ENCODE measurements around the gene PACC1. TPM values are rescaled to one million over a fixed set of nuclear protein-coding genes. Genes with fewer than 3 reads are reported as not detected.
A peak's percentile ranks its signal among the peaks of the same experiment; 100 is the strongest.

PACC1 gene
- total RNA-seq, 2 donors from 2014 or later, result 3.2 to 4.1 TPM

GRCh38 chr1:212379366-212379765, 35.3 kb downstream of the PACC1 start:
- H3K36me3 ChIP-seq, result peaks cover 10% of the 10 kb centered on the region
- no peak for DNase-seq (ENCODE audit: low spot score)
- H3K9me3 ChIP-seq, result no peaks in the 10 kb centered on the region
- TF ChIP-seq CTCF (IDR thresholded peaks at IDR 0.05), result no peak
- ATAC-seq (ENCODE audit: insufficient number of reproducible peaks, low FRiP score, low read depth), result no peak
- no peaks in the 10 kb centered on the region for H3K27me3 ChIP-seq (replicated peaks; ENCODE audit: insufficient read depth)
- H3K27ac ChIP-seq, result no peak overlapping the region
- H3K4me1 ChIP-seq (ENCODE audit: control insufficient read depth in 1 of 2, low read depth in 2 of 2), result no peaks in the 10 kb centered on the region
- no peak overlapping the region for H3K4me3 ChIP-seq

DNA sequence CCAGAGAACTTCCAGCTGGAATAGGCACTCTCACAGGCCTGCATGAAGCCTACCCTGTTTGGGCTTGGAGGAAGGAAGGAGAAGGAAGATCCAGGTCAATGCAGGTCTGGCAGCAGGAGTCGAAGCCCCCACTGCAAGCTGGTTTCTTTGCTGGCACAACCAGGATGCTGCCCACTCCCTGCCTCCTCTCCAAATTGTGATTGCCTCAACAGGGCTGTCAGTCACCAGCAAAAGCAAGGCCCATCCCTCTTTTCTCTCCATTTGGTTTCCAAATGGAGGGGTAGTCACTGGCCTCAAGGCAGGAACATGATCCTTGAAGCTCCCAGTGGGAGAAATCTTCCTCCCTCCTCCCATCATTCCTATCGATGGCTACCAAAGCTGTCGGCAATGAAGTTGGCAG, 37.0 kb downstream of the PACC1 start:
- no peak overlapping the region for H3K4me3 ChIP-seq
- H3K9me3 ChIP-seq, result no peaks in the 10 kb centered on the region
- DNase-seq (ENCODE audit: low spot score) (no peak), ATAC-seq (ENCODE audit: insufficient number of reproducible peaks, low FRiP score, low read depth) (no peak)
- H3K27ac ChIP-seq, result no peak overlapping the region
- peaks cover 8% of the 10 kb centered on the region for H3K36me3 ChIP-seq
- TF ChIP-seq CTCF (IDR thresholded peaks at IDR 0.05), result no peak
- no peaks in the 10 kb centered on the region for H3K27me3 ChIP-seq (replicated peaks; ENCODE audit: insufficient read depth)
- H3K4me1 ChIP-seq (ENCODE audit: control insufficient read depth in 1 of 2, low read depth in 2 of 2), result no peaks in the 10 kb centered on the region

DNA sequence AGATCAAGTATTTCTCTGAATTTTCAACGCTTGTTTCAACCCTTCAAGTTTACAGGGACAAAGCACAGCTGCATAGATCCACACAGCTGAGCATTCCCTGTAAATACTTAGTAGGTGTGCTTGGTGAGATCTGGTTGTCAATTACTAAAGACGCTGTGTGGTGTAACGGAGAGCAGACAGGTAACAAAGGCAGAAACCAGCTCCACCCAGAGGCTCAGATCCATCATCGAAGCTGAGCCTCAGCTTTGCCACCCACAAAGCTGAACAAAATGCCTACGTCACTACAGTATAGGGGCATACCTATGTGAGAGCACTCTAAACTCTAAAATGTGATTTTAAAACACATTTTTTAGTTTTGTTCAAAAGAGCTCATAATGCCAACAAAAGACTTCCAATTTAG, 38.7 kb downstream of the PACC1 start:
- Histone ChIP-seq H3K4me3 (no peak overlapping the region), H3K27ac (no peak overlapping the region), H3K9me3 (no peaks in the 10 kb centered on the region), H3K4me1 (ENCODE audit: control insufficient read depth in 1 of 2, low read depth in 2 of 2) (no peaks in the 10 kb centered on the region), H3K27me3 (replicated peaks; ENCODE audit: insufficient read depth) (no peaks in the 10 kb centered on the region), H3K36me3 (peaks cover 8% of the 10 kb centered on the region)
- no peak for ATAC-seq (ENCODE audit: insufficient number of reproducible peaks, low FRiP score, low read depth)
- TF ChIP-seq CTCF (IDR thresholded peaks at IDR 0.05), result no peak
- no peak for DNase-seq (ENCODE audit: low spot score)

DNA sequence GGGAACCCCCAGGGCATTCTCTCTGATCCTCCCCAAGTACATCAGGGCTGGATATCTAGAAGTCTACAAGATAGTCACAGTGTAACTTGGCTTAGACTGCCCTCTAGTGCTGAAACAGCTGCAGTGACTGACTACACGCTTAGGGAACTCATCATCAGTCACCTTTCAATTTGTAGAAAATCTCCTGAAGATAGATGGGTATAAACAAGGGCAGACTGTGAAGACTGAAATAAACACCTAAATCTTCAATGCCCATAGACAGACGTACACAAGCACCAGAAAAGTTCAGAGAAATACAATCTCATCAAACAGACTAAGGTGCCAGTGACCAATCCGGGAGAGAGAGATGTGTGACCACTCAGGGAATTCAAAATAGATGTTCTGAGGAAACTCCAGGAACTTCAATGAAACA, 46.6 kb downstream of the PACC1 start:
- Histone ChIP-seq H3K36me3 (no peaks in the 10 kb centered on the region), H3K27me3 (replicated peaks; ENCODE audit: insufficient read depth) (no peaks in the 10 kb centered on the region), H3K27ac (peak overlapping the region in 1 of 2 donors; percentile 18), H3K4me1 (ENCODE audit: control insufficient read depth in 1 of 2, low read depth in 2 of 2) (peaks cover 0 to 13% of the 10 kb centered on the region in 2 donors), H3K4me3 (no peak overlapping the region), H3K9me3 (no peaks in the 10 kb centered on the region)
- no peak for DNase-seq (ENCODE audit: low spot score)
- TF ChIP-seq CTCF (IDR thresholded peaks at IDR 0.05), result peak; percentile 78
- ATAC-seq (ENCODE audit: insufficient number of reproducible peaks, low FRiP score, low read depth), result peak; percentile 74

GRCh38 chr1:212367474-212368072, 47.1 kb downstream of the PACC1 start:
- Histone ChIP-seq H3K27me3 (replicated peaks; ENCODE audit: insufficient read depth) (no peaks in the 10 kb centered on the region), H3K4me3 (no peak overlapping the region), H3K36me3 (no peaks in the 10 kb centered on the region), H3K4me1 (ENCODE audit: control insufficient read depth in 1 of 2, low read depth in 2 of 2) (peaks cover 0 to 13% of the 10 kb centered on the region in 2 donors), H3K27ac (peak overlapping the region in 1 of 2 donors; percentile 18), H3K9me3 (no peaks in the 10 kb centered on the region)
- TF ChIP-seq CTCF (IDR thresholded peaks at IDR 0.05), result no peak
- no peak for DNase-seq (ENCODE audit: low spot score)
- ATAC-seq (ENCODE audit: insufficient number of reproducible peaks, low FRiP score, low read depth), result no peak
